HG03066 (cell line): ENCODE results near the gene RAD51.

Source experiments
- ATAC-seq: cut with Tn5 transposase; IDR thresholded peaks from one replicate; pipeline ENCODE4 v1.9.1; 2021; ENCODE audit warnings: low read depth; ENCODE audit not compliant: unreplicated experiment

Gene RAD51

GRCh38 chr15:40721701-40722100 is 26.7 kb downstream of the RAD51 start:
- no peak for ATAC-seq

- no peak for ATAC-seq
Observed at GRCh38 chr15:40722354-40722753, 27.4 kb downstream of the RAD51 start.

DNA sequence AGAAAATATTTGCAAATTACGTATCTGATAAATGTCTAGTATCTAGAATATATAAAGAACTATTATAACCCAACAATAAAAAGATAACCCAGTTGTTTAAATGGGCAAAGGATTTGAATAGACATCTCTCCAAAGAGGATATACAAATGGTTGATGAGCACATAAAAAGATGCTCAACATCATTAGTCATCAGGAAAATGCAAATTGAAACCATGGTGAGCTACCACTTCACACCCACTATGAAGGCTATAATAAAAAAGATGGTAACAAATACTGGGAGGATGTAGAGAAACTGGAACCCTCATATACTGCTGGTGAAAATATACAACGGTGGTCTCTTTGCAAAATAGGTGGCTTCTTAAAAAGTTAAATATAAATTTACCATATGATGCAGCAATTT is 28.0 kb downstream of the RAD51 start:
- ATAC-seq = no peak

GRCh38 chr15:40723919-40724318 is 28.9 kb downstream of the RAD51 start:
- ATAC-seq = no peak

DNA sequence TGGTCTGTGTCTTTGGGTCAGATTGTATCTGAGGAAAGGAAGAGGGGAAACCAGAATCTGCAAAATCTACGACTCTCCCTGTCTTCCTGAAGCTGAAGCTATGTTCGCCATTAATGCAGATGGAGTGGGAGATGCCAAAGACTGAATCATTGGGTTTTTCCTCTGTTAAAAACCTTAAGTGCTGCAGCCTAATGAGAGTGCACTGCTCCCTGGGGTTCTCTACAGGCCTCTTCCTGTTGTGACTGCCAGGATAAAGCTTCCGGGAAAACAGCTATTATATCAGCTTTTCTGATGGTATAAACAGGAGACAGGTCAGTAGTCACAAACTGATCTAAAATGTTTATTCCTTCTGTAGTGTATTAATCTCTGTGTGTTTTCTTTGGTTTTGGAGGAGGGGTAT is 36.1 kb downstream of the RAD51 start:
- no peak for ATAC-seq

GRCh38 chr15:40736575-40736974 is 41.6 kb downstream of the RAD51 start:
- ATAC-seq = no peak

GRCh38 chr15:40737048-40737447 is 42.1 kb downstream of the RAD51 start:
- ATAC-seq = no peak

- ATAC-seq = no peak
Observed at GRCh38 chr15:40739047-40739446, 44.1 kb downstream of the RAD51 start.

DNA sequence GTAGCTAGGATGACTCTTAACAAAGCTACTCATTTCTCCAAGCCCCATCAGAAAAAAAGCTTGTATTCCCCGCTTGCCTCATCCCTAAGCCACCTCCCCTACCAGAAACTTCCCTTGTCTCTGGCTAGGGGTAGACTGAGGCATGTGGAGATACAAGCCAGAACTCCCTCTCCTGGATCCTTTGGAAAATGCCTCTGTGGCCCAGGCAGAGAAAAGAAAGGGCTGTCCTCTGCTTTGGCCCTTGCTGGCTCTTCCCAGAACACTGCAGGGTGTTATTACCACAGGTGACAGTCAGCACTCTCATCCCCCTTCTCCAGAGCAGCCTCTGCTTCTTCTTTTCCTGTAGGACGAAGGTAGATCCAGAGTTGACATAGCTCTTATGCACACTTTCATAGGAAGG is 44.9 kb downstream of the RAD51 start:
- ATAC-seq = no peak

- no peak for ATAC-seq
Observed at GRCh38 chr15:40743485-40743901, 48.5 kb downstream of the RAD51 start.

DNA sequence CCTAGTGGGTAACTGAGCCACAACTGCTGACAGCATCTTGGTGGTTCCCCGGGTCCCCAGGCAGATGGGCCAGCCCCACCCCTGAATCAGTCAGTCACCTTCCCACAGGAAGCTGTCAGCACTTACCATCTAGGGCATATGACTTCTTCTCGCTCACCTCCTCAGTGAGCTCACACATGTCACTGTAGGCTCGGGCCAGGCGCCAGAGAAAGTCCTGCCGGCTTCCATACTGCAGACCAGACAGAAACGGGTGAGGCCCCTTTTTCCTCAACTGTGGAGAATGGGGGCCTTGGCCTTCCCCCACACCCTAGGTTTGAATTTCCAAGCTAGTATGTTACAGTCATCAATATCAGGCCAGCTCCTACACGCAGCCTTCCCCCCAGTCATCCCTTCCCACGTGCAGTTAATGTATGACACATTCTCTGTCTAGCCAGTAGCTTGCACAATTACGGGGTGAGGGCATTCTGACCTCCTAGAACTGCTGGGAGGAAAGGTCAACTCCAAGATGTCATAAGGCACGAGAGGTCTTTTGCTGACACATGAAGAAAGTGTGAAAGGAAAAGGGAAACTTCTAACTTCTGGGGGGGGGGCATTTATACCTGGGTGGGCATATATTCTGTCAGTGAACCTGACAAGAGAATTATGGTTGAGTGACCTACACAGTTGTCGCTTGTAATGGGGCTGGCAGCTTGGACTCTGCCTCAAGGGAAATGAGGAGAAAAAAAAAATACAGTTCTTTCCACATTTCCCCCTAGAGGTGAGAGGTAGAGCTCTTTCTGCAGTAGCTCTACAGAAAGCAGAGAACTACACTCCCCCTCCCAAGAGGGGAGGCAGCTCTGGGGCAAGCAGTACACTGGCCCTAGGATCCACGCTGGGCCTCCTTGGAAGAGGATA is 49.2 kb downstream of the RAD51 start:
- no peak for ATAC-seq

DNA sequence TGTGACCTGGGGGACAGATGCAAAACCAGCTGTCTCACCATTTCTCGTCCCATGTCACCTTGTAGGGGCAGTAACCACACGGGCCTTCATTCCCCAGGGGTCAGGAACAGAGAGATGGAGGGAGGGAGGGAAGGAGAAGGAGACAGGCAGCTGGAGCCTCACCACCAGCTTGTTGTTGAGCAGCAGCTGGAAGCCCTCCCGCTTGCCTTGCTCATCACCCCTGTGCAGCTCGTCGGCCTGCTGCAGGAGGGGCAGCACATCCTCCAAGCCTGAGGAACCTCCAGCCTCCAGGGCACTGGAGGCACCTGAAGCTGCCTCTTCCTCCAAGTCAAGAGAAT is 49.8 kb downstream of the RAD51 start:
- ATAC-seq = no peak

GRCh38 chr15:40746916-40747418 is 52.0 kb downstream of the RAD51 start:
- ATAC-seq = no peak

- ATAC-seq = no peak
Observed at GRCh38 chr15:40747685-40748631, 53.0 kb downstream of the RAD51 start.

- ATAC-seq = no peak
Observed at GRCh38 chr15:40749151-40749630, 54.2 kb downstream of the RAD51 start.

GRCh38 chr15:40750885-40751284 is 55.9 kb downstream of the RAD51 start:
- ATAC-seq = no peak

- ATAC-seq = no peak
Observed at GRCh38 chr15:40751745-40752144, 56.8 kb downstream of the RAD51 start.

- ATAC-seq = no peak
Observed at GRCh38 chr15:40754574-40754882, 59.6 kb downstream of the RAD51 start.

DNA sequence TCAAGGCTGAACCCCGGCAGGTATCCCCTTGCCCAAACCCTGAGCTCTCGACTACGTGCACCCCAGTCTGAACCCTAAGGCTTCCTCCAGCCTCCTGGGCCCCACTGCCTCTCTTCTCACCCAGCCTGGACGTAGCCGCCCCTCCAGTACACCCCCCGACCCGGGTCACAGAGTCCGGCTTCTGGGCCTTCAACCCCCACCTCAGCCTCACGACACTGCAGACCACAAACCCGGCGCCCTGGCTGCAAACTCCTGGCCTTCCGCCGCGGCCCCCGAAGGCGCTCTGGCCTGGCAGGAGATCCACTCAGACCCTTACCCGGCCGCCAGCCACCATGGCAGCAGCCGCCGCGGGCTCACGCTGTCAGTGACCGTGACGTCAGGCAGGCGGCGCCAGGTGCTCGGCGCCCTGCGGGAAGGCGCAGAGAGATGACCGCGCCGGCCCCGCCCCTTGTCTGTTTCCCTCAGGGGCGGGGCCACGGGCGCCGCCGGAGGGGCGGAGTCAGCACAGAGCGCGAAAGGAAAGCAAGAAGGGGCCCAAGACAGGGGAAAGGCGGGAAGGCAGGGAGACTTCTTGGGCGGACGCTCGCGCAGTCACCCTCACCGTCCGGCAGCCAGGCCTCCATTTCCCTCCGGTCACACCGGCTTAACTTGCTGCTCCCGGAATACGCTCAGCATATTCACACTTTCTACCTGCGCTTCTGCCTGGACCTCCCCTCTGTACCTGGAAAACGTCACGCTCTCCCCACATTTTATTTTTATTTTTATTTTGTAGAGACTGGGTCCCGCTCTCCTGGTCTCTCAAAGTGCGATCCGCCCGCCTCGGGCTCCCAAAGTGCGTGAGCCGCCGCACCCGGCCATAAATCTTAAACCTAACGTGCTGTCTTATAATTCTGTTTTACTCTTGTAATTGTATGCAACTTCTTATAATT is 60.2 kb downstream of the RAD51 start, which contains the start of gene RMDN3:
Gene RMDN3 (minus strand): TSS at position 372 of the 929 bp plus-strand sequence. CDS start 471 bp downstream, outside the sequence.
- ATAC-seq = peak; percentile 85

- ATAC-seq = no peak
Observed at GRCh38 chr15:40755812-40756208, 60.8 kb downstream of the RAD51 start.
